ENCODE results near the gene ELMO1. TPM values are rescaled to one million over a fixed set of nuclear protein-coding genes. Genes with fewer than 3 reads are reported as not detected.

The ELMO1 gene
- total RNA-seq, 1 experiment from 2014 or later: not detected

GRCh38 chr7:36868727-36869411 lies 579.8 kb downstream of the ELMO1 start:
- H3K9me3 ChIP-seq (ENCODE audit: low read length): no peaks in the 10 kb centered on the region
- no peak overlapping the region for H3K4me2 ChIP-seq (ENCODE audit: low read length)
- no peaks in the 10 kb centered on the region for H4K20me1 ChIP-seq (ENCODE audit: low read length)
- no peak overlapping the region for H3K27ac ChIP-seq (ENCODE audit: low read length)
- H3K4me3 ChIP-seq (ENCODE audit: low read length): no peak overlapping the region
- TF ChIP-seq EZH2phosphoT487 (IDR thresholded peaks at IDR 0.05; ENCODE audit: borderline replicate concordance, low read length) (no peak), CTCF (conservative IDR thresholded peaks at IDR 0.05; ENCODE audit: low read depth, low read length) (no peak), EZH2 (IDR thresholded peaks at IDR 0.05; ENCODE audit: low read length, unreplicated experiment) (no peak)
- no peaks in the 10 kb centered on the region for H3K9me2 ChIP-seq (replicated peaks; ENCODE audit: low read length)
- H2AFZ ChIP-seq (ENCODE audit: low read length): no peak overlapping the region
- intact Hi-C loops (cut with micrococcal nuclease): no loop called here
- POLR2A ChIA-PET (ENCODE audit: unreplicated experiment): no interaction called here
- no peaks in the 10 kb centered on the region for H3K36me3 ChIP-seq (ENCODE audit: low read depth, low read length)
- DNase-seq: no peak
- no peak for ATAC-seq
- CTCF ChIA-PET: no interaction called here
- no peaks in the 10 kb centered on the region for H3F3A ChIP-seq (ENCODE audit: low read length, unreplicated experiment)
- no peak overlapping the region for H3K9ac ChIP-seq (ENCODE audit: low read length)
- H3K4me1 ChIP-seq (ENCODE audit: insufficient read depth, low read length): no peaks in the 10 kb centered on the region
- H3K27me3 ChIP-seq (ENCODE audit: low read length): 0 out of 2 replicates have a peak, but pooled peaks cover 5% of the 10 kb centered on the region
- BruUV-seq (replicated peaks): no TSS peak
- H3K79me2 ChIP-seq (ENCODE audit: low read length): no peaks in the 10 kb centered on the region

- no peak overlapping the region for H3K27ac ChIP-seq (ENCODE audit: low read length)
- H3K4me2 ChIP-seq (ENCODE audit: low read length): no peak overlapping the region
- H3K9me3 ChIP-seq (ENCODE audit: low read length): no peaks in the 10 kb centered on the region
- no peaks in the 10 kb centered on the region for H3K4me1 ChIP-seq (ENCODE audit: insufficient read depth, low read length)
- H3K36me3 ChIP-seq (ENCODE audit: low read depth, low read length): no peaks in the 10 kb centered on the region
- BruUV-seq (replicated peaks): no TSS peak
- no peak for DNase-seq
- TF ChIP-seq EZH2 (IDR thresholded peaks at IDR 0.05; ENCODE audit: low read length, unreplicated experiment) (no peak), EZH2phosphoT487 (IDR thresholded peaks at IDR 0.05; ENCODE audit: borderline replicate concordance, low read length) (no peak), CTCF (conservative IDR thresholded peaks at IDR 0.05; ENCODE audit: low read depth, low read length) (no peak)
- CTCF ChIA-PET: no interaction called here
- H4K20me1 ChIP-seq (ENCODE audit: low read length): no peaks in the 10 kb centered on the region
- no peaks in the 10 kb centered on the region for H3K9me2 ChIP-seq (replicated peaks; ENCODE audit: low read length)
- H2AFZ ChIP-seq (ENCODE audit: low read length): no peak overlapping the region
- no peak for ATAC-seq
- no peaks in the 10 kb centered on the region for H3K79me2 ChIP-seq (ENCODE audit: low read length)
- intact Hi-C loops (cut with micrococcal nuclease): no loop called here
- no peaks in the 10 kb centered on the region for H3F3A ChIP-seq (ENCODE audit: low read length, unreplicated experiment)
- POLR2A ChIA-PET (ENCODE audit: unreplicated experiment): no interaction called here
- H3K27me3 ChIP-seq (ENCODE audit: low read length): peaks cover 10% of the 10 kb centered on the region; the same call in 1 of the 2 replicates
- no peak overlapping the region for H3K9ac ChIP-seq (ENCODE audit: low read length)
- no peak overlapping the region for H3K4me3 ChIP-seq (ENCODE audit: low read length)
Observed at GRCh38 chr7:36865019-36865418, 583.6 kb downstream of the ELMO1 start.

- no peak for DNase-seq
- Histone ChIP-seq H3K36me3 (ENCODE audit: low read depth, low read length) (no peaks in the 10 kb centered on the region), H3K79me2 (ENCODE audit: low read length) (no peaks in the 10 kb centered on the region), H3K9me2 (replicated peaks; ENCODE audit: low read length) (no peaks in the 10 kb centered on the region), H3K27ac (ENCODE audit: low read length) (no peak overlapping the region), H3K4me1 (ENCODE audit: insufficient read depth, low read length) (no peaks in the 10 kb centered on the region), H4K20me1 (ENCODE audit: low read length) (no peaks in the 10 kb centered on the region), H3F3A (ENCODE audit: low read length, unreplicated experiment) (no peaks in the 10 kb centered on the region), H3K27me3 (ENCODE audit: low read length) (peaks cover 10% of the 10 kb centered on the region; the same call in 1 of the 2 replicates), H2AFZ (ENCODE audit: low read length) (no peak overlapping the region), H3K9ac (ENCODE audit: low read length) (no peak overlapping the region), H3K4me2 (ENCODE audit: low read length) (no peak overlapping the region), H3K9me3 (ENCODE audit: low read length) (no peaks in the 10 kb centered on the region), H3K4me3 (ENCODE audit: low read length) (no peak overlapping the region)
- no TSS peak for BruUV-seq (replicated peaks)
- ATAC-seq: no peak
- intact Hi-C loops (cut with micrococcal nuclease): no loop called here
- TF ChIP-seq CTCF (conservative IDR thresholded peaks at IDR 0.05; ENCODE audit: low read depth, low read length) (no peak), EZH2 (IDR thresholded peaks at IDR 0.05; ENCODE audit: low read length, unreplicated experiment) (no peak), EZH2phosphoT487 (IDR thresholded peaks at IDR 0.05; ENCODE audit: borderline replicate concordance, low read length) (no peak)
- ChIA-PET CTCF (no interaction called here), POLR2A (ENCODE audit: unreplicated experiment) (no interaction called here)
Observed at GRCh38 chr7:36863901-36864701, 584.6 kb downstream of the ELMO1 start.
